Astrocyte (in vitro differentiated cells and primary cell): ENCODE measurements around the gene CIITA. TPM values are rescaled to one million over a fixed set of nuclear protein-coding genes. Genes with fewer than 3 reads are reported as not detected.

Experiments used
- DNase-seq: peaks from one replicate; pipeline ENCODE4 v3.0.0-alpha.2; 2010; ENCODE audit warnings: low read depth
- FAIRE-seq: peaks from 2 replicates; lab custom pipeline; 2011; peaks lifted over from hg19 to GRCh38; lab: Jason Lieb, UNC
- H2AFZ ChIP-seq: 2 replicates; pipeline ENCODE4 v1.6.0; 2012; ENCODE audit warnings: low read depth, low read length, inconsistent platforms
- H3K27ac ChIP-seq: 2 replicates; pipeline ENCODE4 v1.5.1; 2011; ENCODE audit warnings: low read depth, low read length, inconsistent platforms
- H3K27me3 ChIP-seq: 2 replicates; pipeline ENCODE4 v1.6.0; 2011; ENCODE audit warnings: low read length, inconsistent platforms; ENCODE audit not compliant: insufficient read depth
- H3K36me3 ChIP-seq: 2 replicates; pipeline ENCODE4 v1.5.1; 2011; ENCODE audit warnings: low read length, inconsistent platforms; ENCODE audit not compliant: insufficient read depth
- H3K4me1 ChIP-seq: 2 replicates; pipeline ENCODE4 v1.5.1; 2011; ENCODE audit warnings: low read length, inconsistent platforms; ENCODE audit not compliant: insufficient read depth
- H3K4me2 ChIP-seq: 2 replicates; pipeline ENCODE4 v1.6.0; 2012; ENCODE audit warnings: low read length, inconsistent platforms
- H3K4me3 ChIP-seq: 2 replicates; pipeline ENCODE4 v1.5.1; 2011; ENCODE audit warnings: low read depth, mild to moderate bottlenecking, low read length, inconsistent platforms; ENCODE audit not compliant: insufficient read depth
- H3K79me2 ChIP-seq: 2 replicates; pipeline ENCODE4 v1.6.0; 2012; ENCODE audit warnings: mild to moderate bottlenecking, low read length, inconsistent platforms; ENCODE audit not compliant: insufficient read depth
- H3K9ac ChIP-seq: 2 replicates; pipeline ENCODE4 v1.6.0; 2012; ENCODE audit warnings: mild to moderate bottlenecking, low read length, inconsistent platforms
- H3K9me3 ChIP-seq: 2 replicates; pipeline ENCODE4 v1.5.1; 2012; ENCODE audit warnings: low read depth, mild to moderate bottlenecking, low read length, inconsistent platforms; ENCODE audit not compliant: insufficient read depth
- H4K20me1 ChIP-seq: 2 replicates; pipeline ENCODE4 v1.6.0; 2012; ENCODE audit warnings: low read length, inconsistent platforms; ENCODE audit not compliant: insufficient read depth
- H3K27ac Mint-ChIP-seq: one replicate; pipeline ENCODE4 v1.8.0; 2021; ENCODE audit warnings: mild to moderate bottlenecking, mixed read lengths; ENCODE audit not compliant: unreplicated experiment
- H3K27me3 Mint-ChIP-seq: one replicate; pipeline ENCODE4 v1.8.0; 2021; ENCODE audit warnings: low read depth, mixed read lengths; ENCODE audit not compliant: unreplicated experiment
- H3K36me3 Mint-ChIP-seq: one replicate; pipeline ENCODE4 v1.8.0; 2021; ENCODE audit warnings: low read depth, mixed read lengths; ENCODE audit not compliant: unreplicated experiment
- H3K4me1 Mint-ChIP-seq: one replicate; pipeline ENCODE4 v1.8.0; 2021; ENCODE audit warnings: low read depth, mixed read lengths; ENCODE audit not compliant: unreplicated experiment
- H3K4me3 Mint-ChIP-seq: one replicate; pipeline ENCODE4 v1.8.0; 2021; ENCODE audit warnings: mild to moderate bottlenecking, moderate library complexity, mixed read lengths; ENCODE audit not compliant: unreplicated experiment
- H3K9me3 Mint-ChIP-seq: one replicate; pipeline ENCODE4 v1.8.0; 2021; ENCODE audit warnings: mild to moderate bottlenecking, mixed read lengths; ENCODE audit not compliant: unreplicated experiment
- EZH2 ChIP-seq: IDR thresholded peaks from 2 replicates; pipeline ENCODE4 v1.6.1; 2012; ENCODE audit warnings: mild to moderate bottlenecking, low read length, inconsistent platforms; ENCODE audit not compliant: insufficient read depth
- total RNA-seq: library from RNA; stranded (reverse); gene quantifications from 2 replicates; pipeline ENCODE4 v1.2.1, GENCODE V29; 2021
- TF ChIP-seq, protein P1 (sequence below): IDR thresholded peaks from 2 replicates; pipeline ENCODE4 v1.5.1; 2011; ENCODE audit warnings: low read depth, mild to moderate bottlenecking, inconsistent platforms, low read length, moderate library complexity; ENCODE audit not compliant: insufficient read depth

The CIITA gene
- total RNA-seq, 1 donor from 2014 or later, result not detected

DNA sequence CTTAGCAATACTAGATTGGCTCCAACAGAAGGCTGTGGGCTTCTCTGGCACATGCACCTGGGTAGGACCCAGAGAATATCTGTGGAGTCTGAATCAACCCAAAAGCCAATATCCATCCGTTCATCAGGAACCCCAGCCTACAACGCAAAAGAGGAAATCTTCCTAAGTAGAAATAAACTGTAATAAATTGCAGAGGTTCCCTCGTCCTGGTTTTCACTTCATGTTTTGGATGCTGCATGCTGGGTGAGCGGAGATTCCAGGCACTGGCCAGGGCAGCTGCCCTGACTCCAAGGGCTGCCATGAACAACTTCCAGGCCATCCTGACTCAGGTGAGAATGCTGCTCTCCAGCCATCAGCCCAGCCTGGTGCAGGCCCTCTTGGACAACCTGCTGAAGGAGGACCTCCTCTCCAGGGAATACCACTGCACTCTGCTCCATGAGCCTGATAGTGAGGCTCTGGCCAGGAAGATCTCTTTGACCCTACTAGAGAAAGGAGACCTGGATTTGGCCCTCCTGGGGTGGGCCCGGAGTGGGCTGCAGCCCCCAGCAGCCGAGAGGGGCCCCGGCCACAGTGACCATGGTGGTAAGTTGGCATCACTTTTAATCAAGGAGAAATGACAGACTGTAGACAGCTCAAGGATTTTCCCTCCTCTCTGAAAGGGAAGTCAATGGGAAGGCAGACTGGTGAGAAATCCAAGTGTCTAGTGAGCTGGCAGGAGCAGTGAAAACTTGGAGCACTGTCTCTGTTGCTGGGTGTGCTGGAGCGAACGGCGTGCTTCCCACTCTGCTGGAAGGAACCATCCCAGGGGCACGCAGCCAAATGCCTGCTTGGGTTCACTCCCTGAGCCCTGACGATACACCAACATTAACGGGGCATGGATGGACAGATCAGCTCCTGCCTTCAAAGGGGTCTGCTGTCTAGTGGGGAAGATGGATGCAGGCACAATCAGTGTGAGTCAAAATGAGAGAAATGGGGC lies 10.7 kb upstream of the CIITA start:
- Histone ChIP-seq H4K20me1 (no peaks in the 10 kb centered on the region), H3K36me3 (no peaks in the 10 kb centered on the region), H3K9ac (no peak overlapping the region), H3K4me3 (no peak overlapping the region), H3K79me2 (no peaks in the 10 kb centered on the region), H3K27ac (no peak overlapping the region), H3K9me3 (no peaks in the 10 kb centered on the region), H3K27me3 (no peaks in the 10 kb centered on the region), H2AFZ (no peak overlapping the region), H3K4me2 (no peak overlapping the region), H3K4me1 (peaks cover 19% of the 10 kb centered on the region)
- no peak overlapping the region for H3K27ac Mint-ChIP-seq
- H3K9me3 Mint-ChIP-seq, result peaks cover 4% of the 10 kb centered on the region
- H3K27me3 Mint-ChIP-seq, result peaks cover 51% of the 10 kb centered on the region
- no peak for TF ChIP-seq EZH2
- TF ChIP-seq, protein P1, sequence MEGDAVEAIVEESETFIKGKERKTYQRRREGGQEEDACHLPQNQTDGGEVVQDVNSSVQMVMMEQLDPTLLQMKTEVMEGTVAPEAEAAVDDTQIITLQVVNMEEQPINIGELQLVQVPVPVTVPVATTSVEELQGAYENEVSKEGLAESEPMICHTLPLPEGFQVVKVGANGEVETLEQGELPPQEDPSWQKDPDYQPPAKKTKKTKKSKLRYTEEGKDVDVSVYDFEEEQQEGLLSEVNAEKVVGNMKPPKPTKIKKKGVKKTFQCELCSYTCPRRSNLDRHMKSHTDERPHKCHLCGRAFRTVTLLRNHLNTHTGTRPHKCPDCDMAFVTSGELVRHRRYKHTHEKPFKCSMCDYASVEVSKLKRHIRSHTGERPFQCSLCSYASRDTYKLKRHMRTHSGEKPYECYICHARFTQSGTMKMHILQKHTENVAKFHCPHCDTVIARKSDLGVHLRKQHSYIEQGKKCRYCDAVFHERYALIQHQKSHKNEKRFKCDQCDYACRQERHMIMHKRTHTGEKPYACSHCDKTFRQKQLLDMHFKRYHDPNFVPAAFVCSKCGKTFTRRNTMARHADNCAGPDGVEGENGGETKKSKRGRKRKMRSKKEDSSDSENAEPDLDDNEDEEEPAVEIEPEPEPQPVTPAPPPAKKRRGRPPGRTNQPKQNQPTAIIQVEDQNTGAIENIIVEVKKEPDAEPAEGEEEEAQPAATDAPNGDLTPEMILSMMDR, result no peak
- H3K4me3 Mint-ChIP-seq, result no peak overlapping the region
- no peak for DNase-seq
- no peak for FAIRE-seq
- no peaks in the 10 kb centered on the region for H3K36me3 Mint-ChIP-seq
- H3K4me1 Mint-ChIP-seq, result peaks cover 3% of the 10 kb centered on the region

DNA sequence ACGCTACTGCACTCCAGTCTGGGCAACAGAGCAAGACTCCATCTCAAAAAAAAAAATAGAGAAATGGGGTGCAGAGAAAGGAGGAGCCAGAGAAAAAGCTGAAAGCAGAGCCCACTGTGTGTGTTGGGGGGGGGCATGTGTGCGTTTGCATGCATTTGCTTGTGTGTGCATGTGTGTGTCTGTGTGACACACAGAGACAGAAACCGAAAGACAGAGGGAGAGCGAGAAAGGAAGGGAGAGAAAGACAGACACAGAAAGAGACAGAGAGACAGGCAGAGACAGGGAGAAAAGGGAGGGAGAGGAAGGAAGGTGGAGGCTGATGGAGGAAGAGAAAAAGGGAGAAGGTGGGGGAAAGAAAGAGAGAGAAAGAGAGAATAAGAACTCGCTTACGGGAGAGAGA lies 9.8 kb upstream of the CIITA start:
- peaks cover 9% of the 10 kb centered on the region for H3K4me1 Mint-ChIP-seq
- DNase-seq (no peak), FAIRE-seq (no peak)
- H3K4me1 ChIP-seq, result peaks cover 21% of the 10 kb centered on the region
- no peaks in the 10 kb centered on the region for H3K36me3 Mint-ChIP-seq
- peaks cover 4% of the 10 kb centered on the region for H3K9me3 Mint-ChIP-seq
- no peaks in the 10 kb centered on the region for H3K9me3 ChIP-seq
- H3K9ac ChIP-seq, result no peak overlapping the region
- H2AFZ ChIP-seq, result no peak overlapping the region
- H3K4me3 Mint-ChIP-seq, result no peak overlapping the region
- H3K36me3 ChIP-seq, result no peaks in the 10 kb centered on the region
- no peak for TF ChIP-seq EZH2
- TF ChIP-seq, protein P1, result no peak
- no peak overlapping the region for H3K4me3 ChIP-seq
- no peak overlapping the region for H3K27ac ChIP-seq
- no peaks in the 10 kb centered on the region for H3K27me3 ChIP-seq
- H3K4me2 ChIP-seq, result no peak overlapping the region
- H3K27ac Mint-ChIP-seq, result no peak overlapping the region
- H3K27me3 Mint-ChIP-seq, result peaks cover 48% of the 10 kb centered on the region
- H3K79me2 ChIP-seq, result no peaks in the 10 kb centered on the region
- no peaks in the 10 kb centered on the region for H4K20me1 ChIP-seq

DNA sequence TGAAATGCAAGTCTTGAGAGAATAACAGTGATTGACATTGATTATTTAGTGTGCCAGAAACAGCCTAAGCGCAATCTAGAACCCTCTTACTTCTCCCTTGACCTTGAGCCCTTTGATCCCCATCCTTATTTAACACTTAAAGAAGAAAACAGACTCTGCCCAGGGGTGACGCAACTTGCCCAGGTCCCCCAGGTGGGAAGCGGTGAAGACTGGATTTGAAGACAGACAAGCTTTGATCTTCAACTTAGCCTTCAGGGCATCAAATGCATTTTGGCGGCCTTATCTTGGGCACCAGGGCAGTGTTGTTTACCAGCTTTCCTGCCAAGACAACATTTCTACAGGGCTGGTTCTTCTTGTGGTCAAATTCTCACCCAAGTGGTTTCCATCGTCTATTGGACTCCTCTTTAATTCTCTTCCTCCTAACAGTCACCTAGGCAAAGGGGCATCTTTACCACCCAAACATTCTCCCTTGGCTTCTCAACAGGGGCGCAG lies 8.9 kb upstream of the CIITA start:
- Histone ChIP-seq H3K4me1 (peaks cover 17% of the 10 kb centered on the region), H4K20me1 (no peaks in the 10 kb centered on the region), H3K4me3 (no peak overlapping the region), H3K27me3 (no peaks in the 10 kb centered on the region), H3K9ac (no peak overlapping the region), H3K27ac (no peak overlapping the region), H3K4me2 (no peak overlapping the region), H2AFZ (no peak overlapping the region), H3K9me3 (no peaks in the 10 kb centered on the region), H3K36me3 (no peaks in the 10 kb centered on the region), H3K79me2 (no peaks in the 10 kb centered on the region)
- FAIRE-seq, result no peak
- DNase-seq, result no peak
- TF ChIP-seq EZH2, result no peak
- TF ChIP-seq, protein P1, result no peak
- peaks cover 4% of the 10 kb centered on the region for H3K9me3 Mint-ChIP-seq
- no peak overlapping the region for H3K27ac Mint-ChIP-seq
- H3K4me1 Mint-ChIP-seq, result peaks cover 9% of the 10 kb centered on the region
- peaks cover 55% of the 10 kb centered on the region for H3K27me3 Mint-ChIP-seq
- H3K4me3 Mint-ChIP-seq, result no peak overlapping the region
- no peaks in the 10 kb centered on the region for H3K36me3 Mint-ChIP-seq
